ENCODE results near the gene MYEOV.

Gene MYEOV

DNA sequence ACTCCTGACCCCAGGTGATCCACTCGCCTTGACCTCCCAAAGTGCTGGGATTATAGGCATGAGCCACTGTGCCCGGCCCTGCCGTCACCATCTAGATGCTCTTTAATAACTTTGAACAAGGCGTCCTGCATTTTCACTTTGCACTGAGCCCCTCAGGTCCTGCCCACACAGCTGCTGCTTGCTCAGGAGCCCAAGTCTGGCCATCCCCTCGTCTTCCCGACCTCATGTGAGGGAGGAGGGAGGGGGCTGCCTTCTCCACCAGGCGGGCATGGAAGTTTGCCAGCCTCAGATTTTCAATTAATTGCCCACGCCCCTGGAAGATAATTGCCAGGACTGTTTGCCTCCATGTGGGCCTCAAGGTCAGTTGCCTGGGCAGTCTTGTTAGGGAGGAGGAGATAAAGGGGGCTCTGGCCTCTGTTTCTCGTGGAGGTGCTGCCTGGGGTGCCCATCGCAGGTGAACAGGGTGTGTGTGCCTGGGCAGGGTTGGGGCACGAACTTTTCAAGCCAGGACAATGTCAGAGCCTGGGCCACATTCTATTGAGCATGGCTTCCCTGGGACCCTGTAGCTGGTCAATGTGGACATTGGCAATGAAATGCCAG, 27.9 kb upstream of the MYEOV start:
- no peak for DNase-seq

DNA sequence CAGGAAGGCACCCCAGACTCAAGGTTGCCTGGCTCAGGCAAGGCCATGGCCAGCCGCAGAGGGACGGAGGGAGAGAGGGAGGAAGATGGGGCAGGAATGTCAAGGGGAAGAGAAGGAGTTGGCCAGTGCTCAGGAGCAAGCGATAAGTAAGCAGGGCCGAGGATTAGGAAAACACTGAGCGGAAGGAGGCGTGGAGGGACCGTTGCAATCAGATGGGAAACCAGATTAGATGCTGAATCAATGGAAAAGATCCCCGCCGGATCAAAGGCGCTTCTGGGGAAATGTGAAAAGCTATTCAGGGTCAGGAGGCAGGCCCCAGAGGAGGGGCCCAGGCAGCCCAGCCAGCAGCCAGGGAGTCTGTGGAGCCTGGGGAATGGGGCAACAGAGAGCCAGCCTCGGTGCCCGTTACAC, 26.6 kb upstream of the MYEOV start:
- no peak for DNase-seq

DNA sequence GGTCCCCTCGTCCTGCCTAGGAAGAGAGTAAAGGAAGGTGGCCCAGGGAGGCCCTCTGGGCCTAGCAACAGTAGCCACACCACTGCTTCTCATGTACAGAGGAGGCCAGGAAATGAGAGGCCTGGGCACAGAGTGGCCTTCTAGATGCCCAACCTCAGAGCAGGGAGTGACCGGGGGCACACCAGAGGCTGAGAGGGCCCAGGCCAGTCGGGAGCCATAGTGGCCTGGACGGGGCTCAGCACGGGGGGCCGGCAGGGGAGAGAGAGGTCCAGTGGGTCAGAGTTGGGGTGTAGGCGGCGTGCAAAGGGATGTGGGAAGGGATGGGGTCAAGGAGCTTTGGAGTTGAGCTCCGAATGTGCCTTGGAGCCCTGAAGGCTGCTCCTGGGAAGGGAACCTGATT, 25.0 kb upstream of the MYEOV start:
- DNase-seq, result no peak

DNA sequence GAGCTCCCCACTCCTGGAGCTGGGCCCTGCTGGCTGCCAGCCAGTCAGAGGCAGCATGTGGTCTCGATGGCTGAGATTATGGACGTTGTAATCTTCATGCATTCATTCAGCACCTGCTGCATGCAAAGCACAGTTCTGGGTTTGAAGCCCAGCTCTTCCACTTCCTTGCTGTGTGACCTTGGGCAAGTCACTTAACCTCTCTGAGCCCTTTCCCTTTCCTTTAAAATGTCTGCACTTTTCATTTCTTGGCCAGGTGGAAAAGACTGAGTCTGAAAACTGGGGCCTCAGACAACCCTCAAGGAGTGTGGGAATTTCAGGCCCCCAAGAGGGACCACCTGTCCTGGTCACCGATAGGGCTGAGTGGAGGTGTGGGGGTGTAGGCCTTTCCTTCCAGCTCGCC, 24.6 kb upstream of the MYEOV start:
- DNase-seq, result no peak

DNA sequence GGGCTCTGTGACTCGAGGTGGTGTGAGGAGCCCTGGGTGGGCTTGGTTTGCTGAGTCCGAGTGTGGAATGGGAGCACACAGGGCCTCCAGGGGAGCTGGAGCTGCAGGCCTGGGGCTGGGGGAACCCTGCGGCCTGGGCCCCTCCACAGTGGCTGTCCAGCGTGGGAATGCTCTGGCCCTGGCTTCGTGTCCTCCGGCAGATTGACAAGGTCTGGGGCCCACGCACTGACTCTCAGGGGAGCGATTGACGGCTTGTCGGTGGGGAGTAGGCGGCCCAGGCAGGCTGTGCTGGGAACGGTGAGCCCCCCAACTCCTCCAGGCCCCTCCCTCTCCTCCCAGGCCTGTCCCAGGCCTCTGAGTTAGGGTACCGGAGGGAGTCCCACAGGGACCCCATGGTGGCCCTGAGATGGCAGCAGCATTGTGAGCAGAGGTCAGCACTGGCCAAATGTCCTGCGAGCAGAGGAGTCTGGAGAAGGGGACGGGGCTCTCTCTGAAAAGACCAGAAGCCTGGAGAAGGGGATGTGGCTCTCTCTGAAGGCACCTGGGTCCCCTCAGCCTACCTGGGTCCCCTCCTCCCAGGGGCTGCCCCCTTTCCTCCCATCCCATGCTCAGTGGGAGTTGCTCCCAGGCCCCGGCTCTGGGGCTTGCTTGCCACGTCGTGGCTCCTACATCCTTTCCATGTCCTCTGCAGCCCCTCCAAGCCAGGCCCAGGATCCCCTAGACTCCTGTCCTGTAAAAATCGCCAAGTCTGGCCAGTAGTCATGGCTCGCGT, 23.8 kb upstream of the MYEOV start:
- DNase-seq, result no peak

DNA sequence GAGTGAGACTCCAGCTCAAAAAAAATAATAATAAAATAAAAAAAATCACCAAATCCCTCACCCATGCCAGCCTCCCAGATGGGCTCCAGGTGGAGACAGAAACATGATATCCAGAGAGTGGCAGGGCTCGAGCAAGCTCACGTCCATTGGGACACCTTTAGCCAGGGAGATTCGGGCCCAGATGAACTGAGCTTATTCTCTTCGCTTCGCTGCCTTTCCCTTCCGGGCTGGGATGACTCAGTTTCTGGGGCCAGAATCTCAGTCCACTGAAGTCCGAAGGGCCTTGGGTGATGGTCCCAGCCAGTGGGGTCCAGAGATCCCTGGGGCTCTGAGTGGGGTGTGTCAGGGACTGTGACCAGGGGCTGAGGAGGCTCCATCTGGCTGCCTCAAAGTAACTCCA, 23.0 kb upstream of the MYEOV start:
- DNase-seq, result no peak

DNA sequence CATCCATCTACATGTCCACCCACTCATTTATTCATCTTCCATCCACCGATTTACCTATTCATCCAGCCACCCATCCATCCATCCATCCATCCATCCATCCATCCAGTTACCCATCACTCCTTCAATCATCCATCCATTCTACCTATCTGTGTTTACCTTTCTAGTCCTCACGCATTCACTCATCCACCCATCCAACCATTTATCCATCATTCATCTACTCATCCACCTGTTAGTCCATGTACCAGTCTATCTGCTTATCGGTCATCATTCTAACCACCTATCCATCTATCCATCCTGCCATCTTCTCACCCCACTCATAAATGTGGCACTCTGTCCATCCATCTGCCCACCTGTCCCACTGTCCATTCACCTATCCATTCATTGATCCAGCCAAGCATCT, 21.9 kb upstream of the MYEOV start:
- no peak for DNase-seq

DNA sequence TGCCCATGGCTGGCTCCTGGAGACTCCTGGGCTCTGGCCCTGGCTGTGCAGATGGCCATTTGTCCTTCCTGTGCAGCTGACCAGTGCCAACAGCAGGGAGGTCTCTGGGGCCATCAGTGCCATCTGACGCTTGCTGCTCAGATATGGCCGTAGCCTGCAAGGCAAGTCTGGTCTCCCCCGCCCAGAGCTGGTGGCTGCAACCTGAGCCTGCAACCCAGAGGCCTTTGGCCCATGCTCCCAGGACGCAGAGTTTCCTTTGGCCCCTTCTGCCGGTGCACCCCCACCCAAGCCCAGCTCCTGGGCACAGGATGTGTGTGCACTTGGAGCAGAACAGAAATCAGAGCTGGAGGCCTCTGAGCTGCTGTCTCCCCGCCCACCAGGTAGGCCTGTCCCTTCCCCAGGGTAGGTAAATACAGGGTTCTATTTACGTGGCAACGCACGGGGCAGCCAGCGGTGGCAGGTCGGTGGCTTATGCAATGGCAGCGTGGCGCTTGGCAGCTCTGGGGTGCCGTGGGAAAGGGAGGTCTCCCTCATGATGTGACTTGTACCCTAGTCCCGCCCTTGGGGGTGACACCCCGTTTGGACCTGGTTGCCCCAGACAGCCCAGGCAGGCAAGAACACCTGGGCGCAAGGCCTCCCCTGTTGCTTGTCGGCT, 21.0 kb upstream of the MYEOV start:
- DNase-seq, result no peak

DNA sequence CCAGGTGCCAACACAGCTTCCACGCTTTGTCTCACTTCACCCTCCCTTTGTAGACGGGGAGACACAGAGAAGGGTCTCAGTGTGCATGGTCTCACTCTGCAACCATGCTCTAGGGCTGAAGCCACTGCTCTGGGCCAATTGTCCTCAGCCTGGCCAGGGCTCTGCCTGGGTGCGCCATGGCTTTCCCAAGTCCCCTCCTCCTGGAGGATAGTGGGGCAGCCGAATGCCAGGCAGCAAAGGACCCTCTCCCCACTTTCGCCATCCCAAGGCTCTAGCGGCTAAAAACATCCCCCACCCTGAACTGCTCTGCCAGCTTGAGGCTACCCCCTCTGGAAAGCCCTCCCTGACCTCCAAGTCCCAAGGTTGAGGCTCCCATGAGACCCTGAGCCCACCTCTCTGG, 20.4 kb upstream of the MYEOV start:
- DNase-seq, result no peak

DNA sequence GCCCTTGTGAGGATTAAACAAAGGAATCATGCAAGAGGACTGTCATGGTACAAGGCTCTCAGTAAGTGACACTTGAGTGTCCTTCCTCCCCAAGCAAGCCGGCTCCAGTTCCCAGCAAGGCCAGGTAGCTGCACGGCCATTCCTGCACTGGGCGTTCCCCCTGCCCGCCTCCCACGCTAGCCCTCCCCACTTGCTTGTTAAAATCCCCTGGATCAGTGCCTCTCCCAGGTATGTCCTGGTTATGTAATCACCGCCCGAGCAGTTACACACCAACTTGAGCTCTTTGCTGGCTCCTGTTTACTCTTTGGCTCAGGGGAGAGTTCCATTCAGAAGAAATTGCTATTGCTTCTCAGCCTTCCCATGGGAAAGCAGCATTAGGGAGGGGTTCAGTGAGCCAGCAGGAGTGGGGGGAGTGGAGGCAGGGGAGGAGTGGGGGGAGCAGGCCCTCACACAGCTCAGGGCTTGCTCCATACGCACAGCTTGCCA, 19.4 kb upstream of the MYEOV start:
- DNase-seq, result no peak

DNA sequence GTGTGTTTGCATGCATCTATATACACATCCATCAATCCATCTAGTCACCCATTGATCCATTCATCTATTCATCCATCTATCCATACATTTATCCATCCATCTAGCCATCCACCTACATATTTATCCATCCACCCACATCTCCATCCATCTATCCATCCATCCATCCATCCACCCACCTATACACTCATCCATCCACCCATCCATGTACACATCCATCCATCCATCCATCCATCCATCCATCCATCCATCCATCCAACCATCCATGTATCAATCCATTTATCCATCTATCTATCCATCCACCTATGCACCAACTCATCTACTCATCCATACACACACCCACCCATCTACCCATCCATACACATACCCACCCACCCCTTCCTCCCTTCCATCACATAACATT, 18.8 kb upstream of the MYEOV start:
- no peak for DNase-seq

DNA sequence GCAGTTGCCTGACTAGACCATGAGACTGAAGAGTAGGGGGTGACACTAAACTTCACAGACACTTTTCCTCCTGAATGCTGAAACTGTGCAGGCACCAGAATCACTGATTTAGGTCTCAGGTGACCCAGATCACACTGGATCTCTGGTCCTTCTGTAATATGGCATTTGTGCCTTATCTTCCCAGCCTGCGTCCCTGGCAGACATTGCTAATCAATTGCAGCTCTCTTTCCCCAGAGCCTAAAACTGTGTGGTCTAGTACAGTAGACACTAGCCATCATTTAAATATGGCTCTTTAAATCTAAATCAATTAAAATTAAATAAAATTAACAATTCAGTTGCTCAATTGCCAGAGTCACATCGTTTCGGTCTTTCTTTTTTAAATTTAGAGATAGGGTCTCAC, 17.8 kb upstream of the MYEOV start:
- no peak for DNase-seq

DNA sequence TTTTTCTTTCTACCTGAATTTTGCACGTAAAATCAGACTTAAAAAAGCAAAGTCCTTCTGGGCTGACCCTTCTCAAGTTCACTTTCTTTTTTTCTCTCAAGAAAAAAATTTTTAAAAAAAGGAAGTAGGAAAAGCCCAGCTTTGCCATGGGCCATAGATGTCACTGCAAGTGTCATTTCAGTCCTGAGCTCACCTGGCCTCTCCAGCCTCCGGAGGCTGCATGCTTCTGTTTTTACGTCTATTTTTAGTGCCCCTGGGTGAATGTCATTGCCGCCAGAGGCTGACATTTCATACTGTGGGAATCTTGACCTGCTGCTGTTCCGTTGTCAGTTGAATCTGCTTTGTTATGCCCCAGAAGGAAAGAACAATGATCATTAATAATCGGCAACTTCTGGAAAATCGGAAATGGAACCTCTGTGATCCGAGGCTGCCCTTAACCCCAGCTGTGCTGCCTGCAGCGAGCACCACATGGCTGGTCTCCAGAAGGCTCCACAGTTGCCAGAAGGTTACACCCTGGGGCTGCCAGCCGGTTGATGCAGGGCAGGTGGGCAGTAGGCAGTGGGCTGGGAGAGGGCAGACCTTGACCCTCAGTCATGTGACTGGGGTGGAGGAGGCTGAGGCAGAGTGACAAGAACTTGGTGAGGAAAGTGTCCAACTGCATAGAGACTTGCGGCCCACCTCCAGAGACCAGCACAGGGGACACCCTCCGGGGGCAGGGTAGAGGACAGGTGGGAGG, 16.7 kb upstream of the MYEOV start:
- DNase-seq, result no peak

DNA sequence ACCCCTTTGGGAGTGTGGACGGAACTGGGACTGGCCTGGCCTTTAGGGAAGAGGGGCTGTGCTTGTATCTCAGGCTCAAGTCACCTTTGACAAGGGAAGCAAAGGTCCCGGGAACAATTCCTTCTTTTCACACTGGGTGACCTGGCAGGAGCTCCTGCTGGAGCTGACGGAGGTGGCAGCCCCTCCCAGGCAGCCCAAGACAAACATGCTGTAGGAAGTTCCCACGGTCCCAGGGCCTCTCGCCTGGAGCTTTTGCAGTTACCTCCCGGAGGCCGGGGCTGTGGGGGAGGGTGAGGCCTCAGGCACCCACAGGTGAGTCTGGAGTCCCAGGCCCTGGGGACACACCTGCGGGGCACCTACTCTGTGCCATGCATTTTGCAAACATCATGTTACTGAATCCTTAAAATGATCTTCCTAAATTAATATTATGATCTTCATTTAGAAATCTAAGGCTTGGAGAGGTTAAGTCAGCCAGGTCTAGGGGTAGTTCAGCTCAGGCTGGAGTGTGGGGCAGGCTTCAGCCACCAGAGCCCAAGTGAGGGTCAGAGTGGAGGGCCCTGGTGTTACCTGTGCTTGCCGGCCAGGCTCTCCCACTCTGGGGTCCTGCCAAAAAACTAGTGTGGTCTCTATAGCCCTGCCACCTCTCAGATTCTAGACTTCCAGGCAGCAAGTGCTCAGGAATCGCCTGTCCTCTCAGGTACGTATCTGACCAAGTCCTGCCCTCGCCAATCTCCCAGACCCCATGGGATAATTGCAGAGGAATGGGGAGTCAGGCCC, 15.7 kb upstream of the MYEOV start:
- no peak for DNase-seq

DNA sequence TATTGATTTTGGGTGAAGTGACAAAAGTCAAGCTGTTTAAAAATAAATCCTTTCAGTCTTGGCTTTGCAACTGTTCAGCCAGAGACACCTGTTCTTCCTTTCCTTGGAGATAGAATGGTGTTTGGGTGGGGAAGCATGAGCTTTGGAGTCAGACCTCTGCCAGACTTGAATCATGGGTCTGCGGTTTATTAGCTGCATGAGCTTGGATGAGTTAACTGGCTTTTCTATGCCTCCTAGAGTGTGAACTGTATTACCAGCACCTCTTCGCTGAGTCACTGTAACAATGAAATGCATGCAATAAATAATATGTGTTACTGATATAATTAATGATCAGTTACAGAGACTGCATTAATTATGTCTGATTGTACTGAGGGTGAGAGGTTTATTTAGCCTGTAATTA, 13.5 kb upstream of the MYEOV start:
- DNase-seq, result no peak

DNA sequence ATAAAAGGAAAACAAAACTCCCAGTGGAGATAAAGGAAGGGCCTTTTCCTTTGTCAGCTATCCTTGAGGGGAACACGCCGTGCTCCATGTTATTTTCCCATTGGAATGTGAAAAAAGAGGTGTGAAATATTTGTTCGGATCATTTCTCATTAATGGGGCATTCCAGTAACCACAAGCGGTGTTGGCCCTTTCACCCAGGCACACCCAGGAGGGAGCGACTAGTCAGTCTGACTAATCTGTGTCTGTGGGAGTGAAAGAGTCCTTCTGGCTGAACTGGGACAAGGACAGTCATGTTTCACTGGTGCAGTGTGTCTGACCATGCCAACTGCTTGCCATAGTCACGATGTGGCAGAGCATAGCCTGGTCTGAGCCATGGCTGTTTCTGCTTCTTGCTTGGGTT, 13.0 kb upstream of the MYEOV start:
- no peak for DNase-seq

DNA sequence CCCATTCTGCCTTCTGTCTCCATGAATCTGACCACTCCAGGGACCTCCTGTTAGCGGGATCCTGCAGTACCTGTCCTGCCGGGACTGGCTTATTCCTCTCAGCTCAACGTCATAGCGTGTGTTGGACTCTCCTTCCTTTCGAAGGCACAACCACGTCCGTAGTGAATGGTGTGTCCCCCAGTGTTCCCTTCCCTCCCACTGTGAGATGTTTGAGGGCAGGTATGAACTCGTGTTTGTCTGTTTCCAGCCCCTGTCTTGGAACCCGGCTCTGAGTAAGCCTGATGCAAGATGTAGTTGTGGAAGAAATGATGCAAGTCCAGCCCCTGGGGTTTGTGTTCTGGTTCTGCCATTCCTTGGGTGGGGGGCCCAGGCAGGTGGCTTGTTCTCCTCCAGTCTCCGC, 10.5 kb upstream of the MYEOV start:
- no peak for DNase-seq

DNA sequence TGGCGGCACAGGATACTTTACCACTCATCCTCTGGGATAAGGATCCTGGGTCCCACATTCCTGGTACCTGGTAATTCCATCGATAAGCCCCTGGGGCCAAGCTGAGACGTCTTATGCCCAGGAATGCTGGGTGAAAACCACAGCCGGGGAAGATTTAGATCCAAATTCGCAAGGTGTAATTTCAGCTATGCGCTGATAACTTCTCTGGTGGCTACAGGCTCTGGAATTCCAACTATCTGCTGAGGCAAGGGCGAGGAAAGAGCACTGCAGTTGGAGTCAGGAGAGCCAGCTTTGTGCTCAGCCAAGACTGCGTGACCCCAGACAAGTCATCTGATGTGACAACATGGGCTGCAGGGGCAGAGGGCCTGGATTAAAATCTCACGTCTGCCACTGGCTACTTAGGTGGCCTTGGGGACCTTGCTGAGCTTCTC, 9.9 kb upstream of the MYEOV start:
- no peak for DNase-seq

DNA sequence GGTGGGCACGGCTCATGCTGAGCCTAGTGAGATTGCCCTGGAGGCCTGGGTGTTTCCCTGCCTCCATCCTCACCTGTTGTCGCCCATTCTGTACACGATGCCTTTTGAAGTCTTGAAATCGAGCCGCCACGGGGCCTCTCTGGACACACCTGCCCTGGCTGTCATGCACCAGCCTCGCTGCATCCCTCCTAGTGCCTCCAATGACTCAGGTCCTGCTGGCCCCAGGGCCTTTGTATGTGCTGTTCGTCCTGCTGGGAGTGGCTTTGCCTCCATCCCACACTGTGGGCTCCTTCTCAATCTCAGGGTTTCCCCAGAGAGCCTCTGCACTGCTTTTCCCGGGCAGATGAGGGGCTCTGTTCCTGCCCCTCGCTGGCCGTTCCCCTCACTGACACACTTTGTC, 8.9 kb upstream of the MYEOV start:
- no peak for DNase-seq

DNA sequence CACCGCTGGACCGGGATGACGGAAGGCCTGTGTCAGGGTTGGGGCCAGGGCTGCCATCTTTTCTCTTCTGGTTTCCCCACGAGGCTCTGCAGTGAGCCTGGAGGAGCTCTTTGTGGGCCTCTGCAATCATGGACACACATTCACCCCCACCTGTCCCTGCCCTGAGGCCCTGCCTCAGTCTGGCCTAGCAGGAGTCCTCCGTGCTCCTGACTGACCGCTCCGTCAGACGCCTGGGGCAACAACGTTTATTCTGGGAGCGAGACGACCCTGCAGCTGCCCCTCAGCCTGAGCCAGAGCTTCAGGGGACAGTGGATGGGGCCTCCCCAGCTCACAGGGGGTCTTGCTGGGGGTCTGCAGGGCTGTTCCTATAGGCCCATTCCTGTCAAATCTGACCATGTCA, 8.2 kb upstream of the MYEOV start:
- no peak for DNase-seq

DNA sequence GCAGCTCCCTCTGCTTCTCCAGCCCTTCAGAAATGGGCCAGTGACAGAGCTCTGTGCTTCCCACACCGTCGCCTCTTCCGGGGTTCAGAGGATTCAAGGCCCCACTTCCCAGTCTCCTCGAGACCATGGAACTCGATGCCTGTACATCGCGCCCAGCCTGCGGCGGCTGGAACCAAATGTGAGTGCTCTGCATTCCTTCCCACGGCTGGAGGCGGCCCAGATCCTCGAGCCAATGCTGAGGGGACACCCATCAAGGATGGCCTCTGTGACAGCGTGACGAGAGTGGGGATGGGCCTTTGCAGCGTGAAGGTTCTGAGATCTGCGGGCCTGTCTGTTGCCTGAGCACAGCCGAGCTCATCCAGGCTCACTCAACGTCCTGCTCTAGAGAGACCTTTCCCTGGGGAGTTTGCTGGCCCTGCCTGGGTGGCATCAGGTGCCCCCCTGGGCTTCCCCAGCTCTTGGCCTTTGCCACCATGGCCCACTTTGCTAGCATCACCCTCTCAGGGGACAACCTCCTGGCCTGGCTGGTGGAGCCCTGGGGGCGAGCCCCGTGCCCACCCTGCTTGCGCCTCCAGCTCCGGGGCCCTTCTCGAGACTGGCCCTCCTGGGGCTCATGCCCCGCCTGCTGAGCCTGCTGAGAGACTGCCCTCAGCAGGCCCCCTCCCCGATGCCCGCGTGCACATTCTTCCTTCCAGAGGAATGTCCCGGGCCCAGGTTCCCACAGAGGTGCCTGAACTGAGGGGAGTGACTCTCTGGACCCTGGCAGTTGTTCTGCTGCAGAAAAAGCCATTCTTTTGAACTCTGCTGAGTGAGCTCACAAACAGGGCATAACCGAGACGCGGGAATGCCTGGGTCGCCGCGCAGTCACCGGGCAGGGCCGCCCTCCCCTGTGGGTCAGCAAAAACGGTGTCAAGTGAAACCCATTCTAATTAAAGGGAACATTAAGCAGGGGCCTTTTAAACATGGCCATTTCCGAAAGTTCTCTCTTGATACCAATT, 7.3 kb upstream of the MYEOV start:
- no peak for DNase-seq

Data from CD4-positive, alpha-beta T cell treated with Interleukin-6 for 4 hours (primary cell).